ENCODE results near the gene MAP3K20. TPM values are rescaled to one million over a fixed set of nuclear protein-coding genes. Genes with fewer than 3 reads are reported as not detected.

The MAP3K20 gene
- total and polyA plus RNA-seq, 8 donors: 49.6 to 71.8 (median 64.6) TPM

DNA sequence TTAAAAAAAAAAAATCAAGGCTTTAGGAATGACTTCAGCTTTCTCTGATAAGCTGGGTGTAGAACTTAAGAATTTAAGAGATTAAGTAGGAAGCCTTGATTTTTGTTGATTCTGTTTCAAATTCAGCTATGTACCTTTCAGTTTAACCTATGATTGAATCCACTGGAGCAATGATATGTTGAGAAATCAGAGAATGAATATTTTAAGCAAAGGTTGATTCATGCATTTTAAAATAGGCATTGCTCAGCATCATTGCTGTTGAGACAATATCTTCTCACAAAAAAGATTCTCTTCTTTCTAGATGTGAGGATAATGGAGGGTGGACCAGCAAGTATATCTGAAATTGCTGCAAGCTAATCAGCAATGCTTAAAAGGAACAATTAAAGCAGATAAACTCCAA is 109.8 kb downstream of the MAP3K20 start:
- no peak overlapping the region for H3K4me3 ChIP-seq
- H3K27ac ChIP-seq: no peak overlapping the region
- no peaks in the 10 kb centered on the region for H3K9me3 ChIP-seq
- intact Hi-C loops (cut with DNase I): no loop called here
- H3K36me3 ChIP-seq: no peaks in the 10 kb centered on the region
- DNase-seq (no peak), ATAC-seq (no peak)
- no peak for TF ChIP-seq CTCF (IDR thresholded peaks at IDR 0.05)
- peaks cover 0 to 12% of the 10 kb centered on the region in 2 donors for H3K4me1 ChIP-seq
- no peaks in the 10 kb centered on the region for H3K27me3 ChIP-seq

- no peaks in the 10 kb centered on the region for H3K27me3 ChIP-seq
- no peaks in the 10 kb centered on the region for H3K9me3 ChIP-seq
- ATAC-seq: no peak
- H3K4me3 ChIP-seq: no peak overlapping the region
- H3K27ac ChIP-seq: no peak overlapping the region
- H3K4me1 ChIP-seq: peaks cover 0 to 12% of the 10 kb centered on the region in 2 donors
- intact Hi-C loops (cut with DNase I): no loop called here
- DNase-seq: no peak
- H3K36me3 ChIP-seq: no peaks in the 10 kb centered on the region
- no peak for TF ChIP-seq CTCF (IDR thresholded peaks at IDR 0.05)
These were observed 112.5 kb downstream of the MAP3K20 start for GRCh38 chr2:173187941-173188788.

- no peaks in the 10 kb centered on the region for H3K36me3 ChIP-seq
- no peak overlapping the region for H3K27ac ChIP-seq
- no peak for TF ChIP-seq CTCF (IDR thresholded peaks at IDR 0.05)
- no peak overlapping the region for H3K4me3 ChIP-seq
- H3K9me3 ChIP-seq: no peaks in the 10 kb centered on the region
- ATAC-seq (no peak), DNase-seq (no peak)
- H3K4me1 ChIP-seq: peaks cover 0 to 12% of the 10 kb centered on the region in 2 donors
- no peaks in the 10 kb centered on the region for H3K27me3 ChIP-seq
- intact Hi-C loops (cut with DNase I): loop anchor here in 1 of 2 donors (10.0 kb wide), 1 partner anchor 107 kb away; no protein-coding TSS in a partner anchor
These were observed 116.0 kb downstream of the MAP3K20 start for GRCh38 chr2:173191601-173192000.

- H3K4me1 ChIP-seq: peaks cover 0 to 12% of the 10 kb centered on the region in 2 donors
- no peak overlapping the region for H3K27ac ChIP-seq
- no peak overlapping the region for H3K4me3 ChIP-seq
- no peaks in the 10 kb centered on the region for H3K9me3 ChIP-seq
- ATAC-seq (no peak), DNase-seq (no peak)
- H3K27me3 ChIP-seq: no peaks in the 10 kb centered on the region
- no peak for TF ChIP-seq CTCF (IDR thresholded peaks at IDR 0.05)
- no peaks in the 10 kb centered on the region for H3K36me3 ChIP-seq
- intact Hi-C loops (cut with DNase I): loop anchor here in 1 of 2 donors (10.0 kb wide), 1 partner anchor 107 kb away; no protein-coding TSS in a partner anchor
These were observed 116.4 kb downstream of the MAP3K20 start for GRCh38 chr2:173192071-173192470.

GRCh38 chr2:173193925-173194324 is 118.3 kb downstream of the MAP3K20 start:
- Histone ChIP-seq H3K36me3 (peaks cover 0 to 13% of the 10 kb centered on the region in 2 donors), H3K27me3 (no peaks in the 10 kb centered on the region), H3K27ac (no peak overlapping the region), H3K4me1 (no peaks in the 10 kb centered on the region), H3K4me3 (no peak overlapping the region), H3K9me3 (no peaks in the 10 kb centered on the region)
- TF ChIP-seq CTCF (IDR thresholded peaks at IDR 0.05): no peak
- ATAC-seq (no peak), DNase-seq (no peak)
- intact Hi-C loops (cut with DNase I): loop anchor here in 1 of 2 donors (10.0 kb wide), 1 partner anchor 109 kb away; no protein-coding TSS in a partner anchor
